ENCODE results near the gene SEMA6D.

DNA sequence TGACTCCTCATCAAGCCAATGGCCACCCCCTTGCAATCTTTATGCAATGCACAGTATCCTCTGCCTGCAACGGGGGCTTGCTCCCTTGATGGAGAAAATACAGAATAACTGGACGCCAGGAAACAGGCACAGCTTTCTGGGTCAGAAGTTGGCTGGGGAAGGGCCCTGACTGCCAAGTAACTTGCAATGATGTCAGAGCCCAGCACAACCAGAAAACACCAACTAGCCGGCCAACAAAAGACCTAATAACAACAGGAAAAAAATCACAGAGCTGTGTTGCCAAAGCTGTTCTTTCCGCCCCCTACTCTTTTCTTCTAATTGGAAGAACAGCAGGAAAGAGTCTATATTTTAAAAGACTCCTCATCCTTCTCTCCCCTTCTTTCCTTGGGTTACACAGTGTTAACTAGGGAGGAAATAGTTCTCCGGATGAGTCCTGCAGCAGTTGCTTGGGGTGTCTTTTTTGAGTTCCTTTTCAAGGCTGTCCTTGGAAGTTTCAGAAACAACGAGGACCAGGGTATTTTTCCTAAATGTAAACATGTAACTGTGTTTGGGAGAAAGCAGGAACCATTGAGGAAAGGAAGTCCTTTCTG is 1.4 kb upstream of the SEMA6D start:
- TF ChIP-seq, protein P1, sequence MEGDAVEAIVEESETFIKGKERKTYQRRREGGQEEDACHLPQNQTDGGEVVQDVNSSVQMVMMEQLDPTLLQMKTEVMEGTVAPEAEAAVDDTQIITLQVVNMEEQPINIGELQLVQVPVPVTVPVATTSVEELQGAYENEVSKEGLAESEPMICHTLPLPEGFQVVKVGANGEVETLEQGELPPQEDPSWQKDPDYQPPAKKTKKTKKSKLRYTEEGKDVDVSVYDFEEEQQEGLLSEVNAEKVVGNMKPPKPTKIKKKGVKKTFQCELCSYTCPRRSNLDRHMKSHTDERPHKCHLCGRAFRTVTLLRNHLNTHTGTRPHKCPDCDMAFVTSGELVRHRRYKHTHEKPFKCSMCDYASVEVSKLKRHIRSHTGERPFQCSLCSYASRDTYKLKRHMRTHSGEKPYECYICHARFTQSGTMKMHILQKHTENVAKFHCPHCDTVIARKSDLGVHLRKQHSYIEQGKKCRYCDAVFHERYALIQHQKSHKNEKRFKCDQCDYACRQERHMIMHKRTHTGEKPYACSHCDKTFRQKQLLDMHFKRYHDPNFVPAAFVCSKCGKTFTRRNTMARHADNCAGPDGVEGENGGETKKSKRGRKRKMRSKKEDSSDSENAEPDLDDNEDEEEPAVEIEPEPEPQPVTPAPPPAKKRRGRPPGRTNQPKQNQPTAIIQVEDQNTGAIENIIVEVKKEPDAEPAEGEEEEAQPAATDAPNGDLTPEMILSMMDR (IDR thresholded peaks at IDR 0.05 in 2 of 3, conservative IDR thresholded peaks at IDR 0.05 in 1 of 3; ENCODE audit: control insufficient read depth in 2 of 3, extremely low read depth in 1 of 3, insufficient read depth in 1 of 3, low read depth in 3 of 3, low read length in 3 of 3) = no peak
- TF ChIP-seq RAD21 (IDR thresholded peaks at IDR 0.05; ENCODE audit: insufficient read depth, low read depth, low read length) = no peak
- no peak for TF ChIP-seq SP1 (IDR thresholded peaks at IDR 0.05; ENCODE audit: low read depth, low read length)
- TF ChIP-seq YY1 (IDR thresholded peaks at IDR 0.05; ENCODE audit: low read depth, low read length) = no peak
- no peak for TF ChIP-seq EP300 (IDR thresholded peaks at IDR 0.05; ENCODE audit: borderline replicate concordance in 1 of 2, control insufficient read depth in 1 of 2, low read depth in 2 of 2, low read length in 2 of 2)
- TF ChIP-seq, protein P2, sequence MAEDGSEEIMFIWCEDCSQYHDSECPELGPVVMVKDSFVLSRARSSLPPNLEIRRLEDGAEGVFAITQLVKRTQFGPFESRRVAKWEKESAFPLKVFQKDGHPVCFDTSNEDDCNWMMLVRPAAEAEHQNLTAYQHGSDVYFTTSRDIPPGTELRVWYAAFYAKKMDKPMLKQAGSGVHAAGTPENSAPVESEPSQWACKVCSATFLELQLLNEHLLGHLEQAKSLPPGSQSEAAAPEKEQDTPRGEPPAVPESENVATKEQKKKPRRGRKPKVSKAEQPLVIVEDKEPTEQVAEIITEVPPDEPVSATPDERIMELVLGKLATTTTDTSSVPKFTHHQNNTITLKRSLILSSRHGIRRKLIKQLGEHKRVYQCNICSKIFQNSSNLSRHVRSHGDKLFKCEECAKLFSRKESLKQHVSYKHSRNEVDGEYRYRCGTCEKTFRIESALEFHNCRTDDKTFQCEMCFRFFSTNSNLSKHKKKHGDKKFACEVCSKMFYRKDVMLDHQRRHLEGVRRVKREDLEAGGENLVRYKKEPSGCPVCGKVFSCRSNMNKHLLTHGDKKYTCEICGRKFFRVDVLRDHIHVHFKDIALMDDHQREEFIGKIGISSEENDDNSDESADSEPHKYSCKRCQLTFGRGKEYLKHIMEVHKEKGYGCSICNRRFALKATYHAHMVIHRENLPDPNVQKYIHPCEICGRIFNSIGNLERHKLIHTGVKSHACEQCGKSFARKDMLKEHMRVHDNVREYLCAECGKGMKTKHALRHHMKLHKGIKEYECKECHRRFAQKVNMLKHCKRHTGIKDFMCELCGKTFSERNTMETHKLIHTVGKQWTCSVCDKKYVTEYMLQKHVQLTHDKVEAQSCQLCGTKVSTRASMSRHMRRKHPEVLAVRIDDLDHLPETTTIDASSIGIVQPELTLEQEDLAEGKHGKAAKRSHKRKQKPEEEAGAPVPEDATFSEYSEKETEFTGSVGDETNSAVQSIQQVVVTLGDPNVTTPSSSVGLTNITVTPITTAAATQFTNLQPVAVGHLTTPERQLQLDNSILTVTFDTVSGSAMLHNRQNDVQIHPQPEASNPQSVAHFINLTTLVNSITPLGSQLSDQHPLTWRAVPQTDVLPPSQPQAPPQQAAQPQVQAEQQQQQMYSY (CRISPR knock-in tag; IDR thresholded peaks at IDR 0.05) = no peak
- no peak for TF ChIP-seq USF2 (IDR thresholded peaks at IDR 0.05; ENCODE audit: borderline replicate concordance, low read depth, low read length)
- no peak for TF ChIP-seq SREBF1 (IDR thresholded peaks at IDR 0.05; ENCODE audit: low read length)
- TF ChIP-seq, protein P3, sequence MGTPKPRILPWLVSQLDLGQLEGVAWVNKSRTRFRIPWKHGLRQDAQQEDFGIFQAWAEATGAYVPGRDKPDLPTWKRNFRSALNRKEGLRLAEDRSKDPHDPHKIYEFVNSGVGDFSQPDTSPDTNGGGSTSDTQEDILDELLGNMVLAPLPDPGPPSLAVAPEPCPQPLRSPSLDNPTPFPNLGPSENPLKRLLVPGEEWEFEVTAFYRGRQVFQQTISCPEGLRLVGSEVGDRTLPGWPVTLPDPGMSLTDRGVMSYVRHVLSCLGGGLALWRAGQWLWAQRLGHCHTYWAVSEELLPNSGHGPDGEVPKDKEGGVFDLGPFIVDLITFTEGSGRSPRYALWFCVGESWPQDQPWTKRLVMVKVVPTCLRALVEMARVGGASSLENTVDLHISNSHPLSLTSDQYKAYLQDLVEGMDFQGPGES (IDR thresholded peaks at IDR 0.05) = no peak
